OCI-LY1 (cell line): ENCODE data around the gene TRMU.

ENCODE experiments used
- H2AFZ ChIP-seq: fragments of 200-600 bp; sonication (generic), shearing (Covaris generic); 2 replicates; pipeline ENCODE4 v1.6.0; 2014; ENCODE audit warnings: antibody characterized with exemption, mild to moderate bottlenecking, low read length
- H3F3A ChIP-seq: fragments of 200-600 bp; sonication (generic), shearing (Covaris generic); 2 replicates; pipeline ENCODE4 v1.6.0; 2014; ENCODE audit warnings: mild to moderate bottlenecking, antibody characterized with exemption, low read length, moderate library complexity; ENCODE audit not compliant: insufficient read depth
- H3K27ac ChIP-seq: fragments of 200-600 bp; sonication (generic); 2 replicates; pipeline ENCODE4 v1.5.1; 2014; ENCODE audit warnings: low read length, mixed run types, mild to moderate bottlenecking, low read depth; ENCODE audit not compliant: poor library complexity, severe bottlenecking
- H3K27me3 ChIP-seq: fragments of 200-600 bp; sonication (generic); 2 replicates; pipeline ENCODE4 v1.6.0; 2014; ENCODE audit warnings: antibody characterized with exemption, mild to moderate bottlenecking, low read length, moderate library complexity; ENCODE audit not compliant: insufficient read depth
- H3K36me3 ChIP-seq: fragments of 200-600 bp; sonication (generic); 2 replicates; pipeline ENCODE4 v1.6.1; 2014; ENCODE audit warnings: mild to moderate bottlenecking, antibody characterized with exemption, low read length, moderate library complexity, mixed read lengths; ENCODE audit not compliant: insufficient read depth
- H3K4me1 ChIP-seq: fragments of 200-600 bp; sonication (generic); 2 replicates; pipeline ENCODE4 v1.5.1; 2014; ENCODE audit warnings: mild to moderate bottlenecking, low read length, moderate library complexity; ENCODE audit not compliant: insufficient read depth, severe bottlenecking
- H3K4me2 ChIP-seq: fragments of 200-600 bp; sonication (generic), shearing (Covaris generic); 2 replicates; pipeline ENCODE4 v1.6.1; 2014; ENCODE audit warnings: low read length
- H3K4me3 ChIP-seq: fragments of 200-600 bp; sonication (generic); 2 replicates; pipeline ENCODE4 v1.5.1; 2014; ENCODE audit warnings: low read length, low read depth, mild to moderate bottlenecking, mixed read lengths; ENCODE audit not compliant: poor library complexity, severe bottlenecking
- H3K79me2 ChIP-seq: fragments of 200-600 bp; shearing (Covaris generic); 2 replicates; pipeline ENCODE4 v1.6.1; 2016; ENCODE audit warnings: mixed run types, low read length, mixed read lengths; ENCODE audit not compliant: insufficient read depth
- H3K9ac ChIP-seq: fragments of 200-600 bp; sonication (generic), shearing (Covaris generic); 2 replicates; pipeline ENCODE4 v1.6.1; 2014; ENCODE audit warnings: mild to moderate bottlenecking, low read length, mixed read lengths
- H3K9me2 ChIP-seq: fragments of 200-600 bp; sonication (generic), shearing (Covaris generic); 2 replicates; pipeline ENCODE4 v1.6.1; 2014; ENCODE audit warnings: low read depth, mild to moderate bottlenecking, low read length, mixed read lengths
- H3K9me3 ChIP-seq: fragments of 200-600 bp; shearing (Covaris generic); 2 replicates; pipeline ENCODE4 v1.6.1; 2014; ENCODE audit warnings: low read length, mixed read lengths
- H4K20me1 ChIP-seq: fragments of 200-600 bp; sonication (generic), shearing (Covaris generic); 2 replicates; pipeline ENCODE4 v1.6.0; 2016; ENCODE audit warnings: mild to moderate bottlenecking, low read length; ENCODE audit not compliant: insufficient read depth
- EZH2 ChIP-seq: fragments of 200-600 bp; sonication (generic), shearing (Covaris generic); IDR thresholded peaks from 2 replicates; pipeline ENCODE4 v1.8.0; 2017; ENCODE audit warnings: borderline replicate concordance, mixed run types, mild to moderate bottlenecking, antibody characterized with exemption, low read length, moderate library complexity, mixed read lengths
- TF ChIP-seq, protein P1 (sequence below): fragments of 200-600 bp; sonication (generic), shearing (Covaris generic); IDR thresholded peaks from 2 replicates; pipeline ENCODE4 v1.5.1; 2017; ENCODE audit warnings: mild to moderate bottlenecking, antibody characterized with exemption, low read length, moderate library complexity, mixed read lengths

Gene TRMU

DNA sequence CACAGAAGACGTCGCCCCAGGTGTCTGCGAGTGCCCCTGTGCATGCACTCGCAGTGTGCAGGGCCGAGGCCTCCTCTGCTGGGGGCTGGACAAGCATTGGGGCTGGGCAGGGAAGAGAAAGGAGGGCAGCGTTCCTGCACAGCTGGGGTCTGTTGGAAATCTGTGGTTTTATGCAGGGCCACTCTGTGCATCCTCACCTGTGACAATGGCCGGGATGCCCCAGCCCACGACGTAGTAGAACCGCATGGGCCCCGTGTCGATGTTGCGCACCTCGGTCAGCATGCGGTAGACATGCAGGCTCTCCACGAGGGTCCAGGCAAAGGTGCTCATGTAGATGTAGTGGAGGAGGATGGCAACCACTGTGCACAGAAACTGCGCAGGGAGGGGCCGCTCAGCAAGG is 37.2 kb downstream of the TRMU start:
- H4K20me1 ChIP-seq = no peaks in the 10 kb centered on the region
- peaks cover 16% of the 10 kb centered on the region for H3K36me3 ChIP-seq
- H3K4me1 ChIP-seq = peaks cover 9% of the 10 kb centered on the region
- H3K4me3 ChIP-seq = no peak overlapping the region
- H3K27ac ChIP-seq = no peak overlapping the region
- H3K4me2 ChIP-seq = no peak overlapping the region
- TF ChIP-seq EZH2 = no peak
- TF ChIP-seq, protein P1, sequence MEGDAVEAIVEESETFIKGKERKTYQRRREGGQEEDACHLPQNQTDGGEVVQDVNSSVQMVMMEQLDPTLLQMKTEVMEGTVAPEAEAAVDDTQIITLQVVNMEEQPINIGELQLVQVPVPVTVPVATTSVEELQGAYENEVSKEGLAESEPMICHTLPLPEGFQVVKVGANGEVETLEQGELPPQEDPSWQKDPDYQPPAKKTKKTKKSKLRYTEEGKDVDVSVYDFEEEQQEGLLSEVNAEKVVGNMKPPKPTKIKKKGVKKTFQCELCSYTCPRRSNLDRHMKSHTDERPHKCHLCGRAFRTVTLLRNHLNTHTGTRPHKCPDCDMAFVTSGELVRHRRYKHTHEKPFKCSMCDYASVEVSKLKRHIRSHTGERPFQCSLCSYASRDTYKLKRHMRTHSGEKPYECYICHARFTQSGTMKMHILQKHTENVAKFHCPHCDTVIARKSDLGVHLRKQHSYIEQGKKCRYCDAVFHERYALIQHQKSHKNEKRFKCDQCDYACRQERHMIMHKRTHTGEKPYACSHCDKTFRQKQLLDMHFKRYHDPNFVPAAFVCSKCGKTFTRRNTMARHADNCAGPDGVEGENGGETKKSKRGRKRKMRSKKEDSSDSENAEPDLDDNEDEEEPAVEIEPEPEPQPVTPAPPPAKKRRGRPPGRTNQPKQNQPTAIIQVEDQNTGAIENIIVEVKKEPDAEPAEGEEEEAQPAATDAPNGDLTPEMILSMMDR = no peak
- no peaks in the 10 kb centered on the region for H3K9me2 ChIP-seq
- no peak overlapping the region for H3K9ac ChIP-seq
- peaks cover 5% of the 10 kb centered on the region; the same call in 1 of the 2 replicates for H3K9me3 ChIP-seq
- no peaks in the 10 kb centered on the region for H3F3A ChIP-seq
- H2AFZ ChIP-seq = no peak overlapping the region
- H3K27me3 ChIP-seq = no peaks in the 10 kb centered on the region
- no peaks in the 10 kb centered on the region for H3K79me2 ChIP-seq

DNA sequence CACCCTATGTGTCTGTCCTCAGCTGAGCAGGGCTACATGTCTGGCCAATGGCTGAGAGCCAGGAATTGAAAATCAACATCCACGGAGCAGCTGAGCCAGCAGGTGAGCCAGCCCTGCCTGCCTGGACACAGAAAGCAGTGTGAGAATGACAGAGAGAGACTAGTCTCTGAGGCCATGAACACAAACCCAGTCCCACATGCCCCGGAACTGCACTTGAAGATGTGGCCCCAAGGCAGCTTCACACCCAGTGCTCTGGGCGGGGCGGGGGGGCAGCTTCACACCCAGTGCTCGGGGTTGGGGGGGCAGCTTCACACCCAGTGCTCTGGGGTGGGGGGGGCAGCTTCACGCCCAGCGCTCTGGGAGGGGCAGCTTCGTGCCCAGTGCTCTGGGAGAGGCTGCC is 37.6 kb downstream of the TRMU start:
- peaks cover 5% of the 10 kb centered on the region; the same call in 1 of the 2 replicates for H3K9me3 ChIP-seq
- no peak overlapping the region for H3K27ac ChIP-seq
- H3K4me2 ChIP-seq = no peak overlapping the region
- H3K36me3 ChIP-seq = peaks cover 16% of the 10 kb centered on the region
- H2AFZ ChIP-seq = no peak overlapping the region
- H3K9me2 ChIP-seq = no peaks in the 10 kb centered on the region
- no peak overlapping the region for H3K9ac ChIP-seq
- H4K20me1 ChIP-seq = no peaks in the 10 kb centered on the region
- no peaks in the 10 kb centered on the region for H3K27me3 ChIP-seq
- H3K79me2 ChIP-seq = no peaks in the 10 kb centered on the region
- H3K4me3 ChIP-seq = no peak overlapping the region
- H3F3A ChIP-seq = no peaks in the 10 kb centered on the region
- H3K4me1 ChIP-seq = peaks cover 9% of the 10 kb centered on the region
- no peak for TF ChIP-seq EZH2
- TF ChIP-seq, protein P1 = no peak

DNA sequence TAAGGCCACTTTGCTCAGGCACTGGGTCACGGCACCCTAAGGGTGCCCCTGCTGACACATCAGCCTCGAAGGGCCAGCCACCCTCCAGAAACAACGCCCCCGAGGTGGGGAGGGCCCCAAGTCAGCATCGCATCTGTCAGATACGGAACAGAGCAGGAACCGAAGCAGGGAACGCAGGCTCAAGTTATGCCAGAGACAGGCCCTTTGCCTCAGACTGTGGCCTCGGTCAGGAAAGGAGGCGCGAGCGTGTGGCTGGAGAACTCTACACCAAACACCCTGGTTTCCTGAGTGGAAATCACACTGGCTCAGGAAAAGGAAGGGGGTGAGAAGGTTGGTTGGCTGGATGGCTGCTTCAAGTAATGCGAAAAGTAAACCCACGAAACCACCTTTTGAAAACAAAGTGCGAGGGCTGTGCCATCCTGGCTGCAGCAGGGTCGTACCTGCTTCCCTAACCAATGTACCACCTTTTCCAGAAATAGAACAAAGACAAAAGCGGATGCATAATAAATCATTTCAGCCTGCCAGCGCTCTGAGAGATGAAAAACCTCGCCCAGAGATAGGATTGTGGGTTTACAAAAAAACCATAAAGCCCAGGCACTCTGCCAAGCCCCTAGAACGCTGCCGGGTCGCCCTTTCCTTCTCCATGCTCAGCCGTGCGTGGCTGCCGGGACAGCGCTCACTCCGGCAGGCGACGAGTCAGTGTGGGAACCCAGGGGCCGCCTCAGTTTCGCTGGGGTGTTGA is 38.6 kb downstream of the TRMU start:
- Histone ChIP-seq H3K9ac (no peak overlapping the region), H3K4me1 (peaks cover 9% of the 10 kb centered on the region), H3K36me3 (peaks cover 16% of the 10 kb centered on the region), H3K9me2 (no peaks in the 10 kb centered on the region), H3K9me3 (peaks cover 5% of the 10 kb centered on the region; the same call in 1 of the 2 replicates), H3K4me3 (no peak overlapping the region), H2AFZ (no peak overlapping the region), H4K20me1 (no peaks in the 10 kb centered on the region), H3K27me3 (no peaks in the 10 kb centered on the region), H3K27ac (no peak overlapping the region), H3K79me2 (no peaks in the 10 kb centered on the region), H3K4me2 (no peak overlapping the region), H3F3A (no peaks in the 10 kb centered on the region)
- no peak for TF ChIP-seq EZH2
